PC-3 (cell line): ENCODE measurements around the gene PKP1. TPM values are rescaled to one million over a fixed set of nuclear protein-coding genes. Genes with fewer than 3 reads are reported as not detected.

ENCODE experiments used
- ATAC-seq: fragments of 200-7000 bp; cut with Tn5 transposase; 2 replicates; pipeline ENCODE4 v1.9.1; 2020; ENCODE audit warnings: mild to moderate bottlenecking, moderate library complexity
- BruUV-seq: library from RNA; stranded (reverse); fragments of 400-500 nt; replicated peaks from 2 replicates; lab custom pipeline; 2021; lab: Mats Ljungman, UMichigan
- CTCF ChIA-PET: fragments of 300-600 bp; sonication (Branson Sonifier 250); formaldehyde crosslinking; loops from one replicate; lab custom pipeline; 2022; ENCODE audit warnings: antibody characterized with exemption; lab: Charles Lee
- POLR2A ChIA-PET: fragments of 300-600 bp; sonication (Branson Sonifier 250); formaldehyde crosslinking; loops from one replicate; lab custom pipeline; 2022; ENCODE audit warnings: antibody characterized with exemption; ENCODE audit not compliant: unreplicated experiment; lab: Charles Lee
- DNase-seq: peaks from one replicate; pipeline ENCODE4 v3.0.0-alpha.2; 2015
- H2AFZ ChIP-seq: fragments of 300-600 bp; sonication (generic); 2 replicates; pipeline ENCODE4 v1.6.0; 2016; ENCODE audit warnings: antibody characterized with exemption, low read length
- H3F3A ChIP-seq: fragments of 300-600 bp; sonication (generic); one replicate; pipeline ENCODE4 v1.6.0; 2017; ENCODE audit warnings: antibody characterized with exemption, low read length, control low read depth, mild to moderate bottlenecking; ENCODE audit not compliant: unreplicated experiment
- H3K27ac ChIP-seq: fragments of 300-600 bp; sonication (generic); 2 replicates; pipeline ENCODE4 v1.5.1; 2016; ENCODE audit warnings: mild to moderate bottlenecking, low read length
- H3K27me3 ChIP-seq: fragments of 300-600 bp; sonication (generic); 2 replicates; pipeline ENCODE4 v1.6.1; 2016; ENCODE audit warnings: low read length, mixed read lengths
- H3K36me3 ChIP-seq: fragments of 300-600 bp; sonication (generic); 2 replicates; pipeline ENCODE4 v1.6.1; 2016; ENCODE audit warnings: low read depth, mixed run types, low read length, mixed read lengths
- H3K4me1 ChIP-seq: fragments of 300-600 bp; sonication (generic); 2 replicates; pipeline ENCODE4 v1.5.1; 2016; ENCODE audit warnings: low read length; ENCODE audit not compliant: insufficient read depth
- H3K4me2 ChIP-seq: fragments of 300-600 bp; sonication (generic); 2 replicates; pipeline ENCODE4 v1.6.0; 2016; ENCODE audit warnings: low read length
- H3K4me3 ChIP-seq: fragments of 300-600 bp; sonication (generic); 2 replicates; pipeline ENCODE4 v1.5.1; 2016; ENCODE audit warnings: mild to moderate bottlenecking, low read length, mixed read lengths
- H3K79me2 ChIP-seq: fragments of 300-600 bp; sonication (generic); 2 replicates; pipeline ENCODE4 v1.6.1; 2017; ENCODE audit warnings: low read length, mixed read lengths
- H3K9ac ChIP-seq: fragments of 300-600 bp; sonication (generic); 2 replicates; pipeline ENCODE4 v1.6.0; 2016; ENCODE audit warnings: mild to moderate bottlenecking, low read length
- H3K9me2 ChIP-seq: fragments of 300-600 bp; sonication (generic); replicated peaks from 2 replicates; pipeline ENCODE4 v1.6.1; 2016; ENCODE audit warnings: mixed run types, low read length, mixed read lengths
- H3K9me3 ChIP-seq: fragments of 300-600 bp; sonication (generic); 2 replicates; pipeline ENCODE4 v1.6.1; 2016; ENCODE audit warnings: low read length, mixed read lengths
- H4K20me1 ChIP-seq: fragments of 300-600 bp; sonication (generic); 2 replicates; pipeline ENCODE4 v1.6.1; 2016; ENCODE audit warnings: low read length, mixed read lengths
- CTCF ChIP-seq: fragments of 300-600 bp; sonication (generic); conservative IDR thresholded peaks from 2 replicates; pipeline ENCODE4 v1.5.1; 2017; ENCODE audit warnings: antibody characterized with exemption, low read depth, mild to moderate bottlenecking, low read length
- EZH2 ChIP-seq: fragments of 300-600 bp; sonication (generic); IDR thresholded peaks from one replicate; pipeline ENCODE4 v1.6.1; 2017; ENCODE audit warnings: antibody characterized with exemption, mild to moderate bottlenecking, low read length; ENCODE audit not compliant: unreplicated experiment
- EZH2phosphoT487 ChIP-seq: fragments of 300-600 bp; sonication (generic); IDR thresholded peaks from 2 replicates; pipeline ENCODE4 v1.6.1; 2018; ENCODE audit warnings: mild to moderate bottlenecking, antibody characterized with exemption, low read length, borderline replicate concordance
- intact Hi-C: fragments of 100-400 bp; cut with micrococcal nuclease; formaldehyde crosslinking; loops from 2 replicates; pipeline ENCODE4 v1.9.0; 2023
- total RNA-seq: library from RNA; depleted of rRNA; stranded (reverse); fragments of >200 nt; gene quantifications from 2 replicates; pipeline ENCODE4 v1.2.3, GENCODE V29; 2014

Gene PKP1
- total RNA-seq, 1 experiment from 2014 or later, result 211 TPM

- Histone ChIP-seq H3K36me3 (no peaks in the 10 kb centered on the region), H3F3A (no peaks in the 10 kb centered on the region), H3K27ac (no peak overlapping the region), H3K4me3 (no peak overlapping the region), H3K79me2 (no peaks in the 10 kb centered on the region), H3K4me2 (no peak overlapping the region), H3K27me3 (0 out of 2 replicates have a peak, but pooled peaks cover under 1% of the 10 kb centered on the region), H3K9ac (no peak overlapping the region), H3K9me2 (no peaks in the 10 kb centered on the region), H2AFZ (no peak overlapping the region), H4K20me1 (no peaks in the 10 kb centered on the region), H3K4me1 (no peaks in the 10 kb centered on the region), H3K9me3 (no peaks in the 10 kb centered on the region)
- no peak for ATAC-seq
- ChIA-PET POLR2A (no interaction called here), CTCF (interaction anchor here (0.5 to 2.4 kb wide), 15 partner anchors 11 to 319 kb away, joined by 3 to 13 read pairs (median 3); no protein-coding TSS in a partner anchor)
- no TSS peak for BruUV-seq
- DNase-seq, result no peak
- no peak for TF ChIP-seq EZH2
- TF ChIP-seq CTCF, result no peak
- no peak for TF ChIP-seq EZH2phosphoT487
- intact Hi-C loops, result loop anchor here (1.0 to 5.0 kb wide), 3 partner anchors 95 to 274 kb away; no protein-coding TSS in a partner anchor
Observed at GRCh38 chr1:201360901-201361651, 77.8 kb downstream of the PKP1 start.

- H3K27me3 ChIP-seq, result peaks cover 8% of the 10 kb centered on the region
- H3F3A ChIP-seq, result no peaks in the 10 kb centered on the region
- no peaks in the 10 kb centered on the region for H4K20me1 ChIP-seq
- no peaks in the 10 kb centered on the region for H3K36me3 ChIP-seq
- ChIA-PET CTCF (interaction anchor here (0.5 to 2.4 kb wide), 14 partner anchors 12 to 132 kb away, joined by 3 to 13 read pairs (median 3); no protein-coding TSS in a partner anchor), POLR2A (interaction anchor here (0.6 kb wide), 1 partner anchor 13 kb away, joined by 3 read pairs; no protein-coding TSS in a partner anchor)
- peak; percentile 83 for ATAC-seq
- no peaks in the 10 kb centered on the region for H3K9me3 ChIP-seq
- H3K4me2 ChIP-seq, result no peak overlapping the region
- no peak overlapping the region for H2AFZ ChIP-seq
- H3K4me3 ChIP-seq, result no peak overlapping the region
- H3K9ac ChIP-seq, result no peak overlapping the region
- peak; percentile 93 for DNase-seq
- H3K79me2 ChIP-seq, result no peaks in the 10 kb centered on the region
- intact Hi-C loops, result loop anchor here (1.0 to 5.0 kb wide), 3 partner anchors 96 to 275 kb away; no protein-coding TSS in a partner anchor
- no TSS peak for BruUV-seq
- H3K9me2 ChIP-seq, result no peaks in the 10 kb centered on the region
- H3K27ac ChIP-seq, result no peak overlapping the region
- H3K4me1 ChIP-seq, result no peaks in the 10 kb centered on the region
- TF ChIP-seq EZH2 (no peak), CTCF (peak; percentile 100)
Observed at GRCh38 chr1:201361652-201362504, 78.6 kb downstream of the PKP1 start.
